ENCODE data around the gene RTN4R. TPM values are rescaled to one million over a fixed set of nuclear protein-coding genes. Genes with fewer than 3 reads are reported as not detected.
"Not testable (repeated sequence)": the region's sequence is repeated elsewhere in the genome, so short reads cannot be mapped to it uniquely, and the experiment has no call there.

Gene RTN4R
- total RNA-seq, 1 experiment from 2014 or later: 11.1 TPM

- H3K4me3 Mint-ChIP-seq (ENCODE audit: unreplicated experiment): no peak overlapping the region
- CTCF ChIA-PET: no interaction called here
Observed at GRCh38 chr22:20264614-20265452, 3.3 kb downstream of the RTN4R start.

GRCh38 chr22:20263404-20264281 lies 4.5 kb downstream of the RTN4R start:
- POLR2A ChIA-PET; intact Hi-C loops (cut with micrococcal nuclease; ENCODE audit: unreplicated experiment); BruUV-seq (replicated peaks); H3K27me3 ChIP-seq (replicated peaks; ENCODE audit: control insufficient read depth, insufficient read depth, low read length); H3K9me3 ChIP-seq; H3K36me3 Mint-ChIP-seq (ENCODE audit: insufficient read depth, unreplicated experiment); H3K27ac Mint-ChIP-seq (ENCODE audit: unreplicated experiment); H3K4me1 ChIP-seq; H3K36me3 ChIP-seq (ENCODE audit: control insufficient read depth, insufficient read depth, low read length); H3K27me3 Mint-ChIP-seq (ENCODE audit: insufficient read depth, unreplicated experiment); H3K9me3 Mint-ChIP-seq (ENCODE audit: unreplicated experiment); DNase-seq; CTCF ChIA-PET; H3K4me3 Mint-ChIP-seq (ENCODE audit: unreplicated experiment); H3K4me3 ChIP-seq (ENCODE audit: low read depth, low read length); H3K4me1 Mint-ChIP-seq (ENCODE audit: low read depth, unreplicated experiment): not testable (repeated sequence)

More at GRCh38 chr22:20264614-20265452, 3.3 kb downstream of the RTN4R start:
- H3K27me3 Mint-ChIP-seq (ENCODE audit: insufficient read depth, unreplicated experiment): no peaks in the 10 kb centered on the region
- no peak for DNase-seq
- no peaks in the 10 kb centered on the region for H3K9me3 Mint-ChIP-seq (ENCODE audit: unreplicated experiment)
- BruUV-seq (replicated peaks): no TSS peak
- Histone ChIP-seq H3K4me3 (ENCODE audit: low read depth, low read length) (no peak overlapping the region), H3K36me3 (ENCODE audit: control insufficient read depth, insufficient read depth, low read length) (no peaks in the 10 kb centered on the region), H3K27me3 (replicated peaks; ENCODE audit: control insufficient read depth, insufficient read depth, low read length) (no peaks in the 10 kb centered on the region), H3K9me3 (no peaks in the 10 kb centered on the region), H3K4me1 (peaks cover 6% of the 10 kb centered on the region)
- no peak overlapping the region for H3K27ac Mint-ChIP-seq (ENCODE audit: unreplicated experiment)
- POLR2A ChIA-PET: no interaction called here
- intact Hi-C loops (cut with micrococcal nuclease; ENCODE audit: unreplicated experiment): no loop called here
- H3K4me1 Mint-ChIP-seq (ENCODE audit: low read depth, unreplicated experiment): peaks cover 5% of the 10 kb centered on the region
- no peak for TF ChIP-seq CTCF (IDR thresholded peaks at IDR 0.05; ENCODE audit: insufficient read depth in 1 of 2, low read depth in 1 of 2, low read length in 1 of 2, severe bottlenecking in 1 of 2, unreplicated experiment in 1 of 2)
- H3K36me3 Mint-ChIP-seq (ENCODE audit: insufficient read depth, unreplicated experiment): no peaks in the 10 kb centered on the region

GRCh38 chr22:20262582-20263147 lies 5.5 kb downstream of the RTN4R start:
- H3K27ac Mint-ChIP-seq (ENCODE audit: unreplicated experiment): no peak overlapping the region
- no peak for DNase-seq
- Histone ChIP-seq H3K27me3 (replicated peaks; ENCODE audit: control insufficient read depth, insufficient read depth, low read length) (no peaks in the 10 kb centered on the region), H3K4me3 (ENCODE audit: low read depth, low read length) (no peak overlapping the region), H3K36me3 (ENCODE audit: control insufficient read depth, insufficient read depth, low read length) (no peaks in the 10 kb centered on the region), H3K9me3 (no peaks in the 10 kb centered on the region), H3K4me1 (no peaks in the 10 kb centered on the region)
- no peak for TF ChIP-seq CTCF (IDR thresholded peaks at IDR 0.05; ENCODE audit: insufficient read depth in 1 of 2, low read depth in 1 of 2, low read length in 1 of 2, severe bottlenecking in 1 of 2, unreplicated experiment in 1 of 2)
- H3K4me1 Mint-ChIP-seq (ENCODE audit: low read depth, unreplicated experiment): no peaks in the 10 kb centered on the region
- H3K4me3 Mint-ChIP-seq (ENCODE audit: unreplicated experiment): no peak overlapping the region
- no peaks in the 10 kb centered on the region for H3K36me3 Mint-ChIP-seq (ENCODE audit: insufficient read depth, unreplicated experiment)
- no peaks in the 10 kb centered on the region for H3K27me3 Mint-ChIP-seq (ENCODE audit: insufficient read depth, unreplicated experiment)
- no TSS peak for BruUV-seq (replicated peaks)
- no peaks in the 10 kb centered on the region for H3K9me3 Mint-ChIP-seq (ENCODE audit: unreplicated experiment)
- intact Hi-C loops (cut with micrococcal nuclease; ENCODE audit: unreplicated experiment): no loop called here
- CTCF ChIA-PET: no interaction called here
- POLR2A ChIA-PET: no interaction called here

Measured in Caco-2 (cell line).